K562 (cell line): ENCODE data around the gene NDRG4. TPM values are rescaled to one million over a fixed set of nuclear protein-coding genes. Genes with fewer than 3 reads are reported as not detected.

Experiments
- ADNP ChIP-seq: fragments of 200-800 bp; sonication (Bioruptor generic); IDR thresholded peaks from 2 replicates; pipeline ENCODE4 v1.6.1; 2016; ENCODE audit warnings: missing genetic modification characterization, missing compliant biosample characterization
- ASH1L ChIP-seq: fragments of 450-650 bp; IDR thresholded peaks from 2 replicates; pipeline ENCODE4 v1.6.1; 2018; ENCODE audit warnings: borderline replicate concordance, mild to moderate bottlenecking, low read depth; ENCODE audit not compliant: partially characterized antibody
- CBFA2T3 ChIP-seq: fragments of 450-650 bp; IDR thresholded peaks from 2 replicates; pipeline ENCODE4 v1.6.1; 2017
- CBX3 ChIP-seq, 2 experiments: IDR thresholded peaks; 1 replicate in 1 of 2; 2 replicates in 1 of 2; pipeline ENCODE4 v1.6.1; 2012; ENCODE audit warnings: inconsistent platforms in 2 of 2, low read length in 2 of 2, borderline replicate concordance in 1 of 2, control low read depth in 1 of 2
- FUS ChIP-seq: fragments of 200-400 bp; formaldehyde crosslinking; optimal IDR thresholded peaks from 2 replicates; pipeline ENCODE3; 2017; ENCODE audit warnings: low read depth, low read length
- HDAC2 ChIP-seq: fragments of 450-650 bp; IDR thresholded peaks from 2 replicates; pipeline ENCODE4 v1.6.1; 2016; ENCODE audit warnings: mild to moderate bottlenecking
- IFI16 ChIP-seq: fragments of 250-450 bp; sonication (Bioruptor Pico); IDR thresholded peaks from 2 replicates; pipeline ENCODE4 v2.1.2; 2022; ENCODE audit warnings: mild to moderate bottlenecking, inconsistent platforms
- KDM1A ChIP-seq, 2 experiments: fragments of 450-650 bp; IDR thresholded peaks; 2 replicates each; pipeline ENCODE4 v1.6.1; 2016; ENCODE audit warnings: mild to moderate bottlenecking in 2 of 2
- NCOA2 ChIP-seq, 2 experiments: fragments of 450-650 bp; IDR thresholded peaks; 2 replicates each; pipeline ENCODE4 v1.6.1; 2018; ENCODE audit warnings: mild to moderate bottlenecking in 2 of 2, moderate library complexity in 1 of 2; ENCODE audit not compliant: partially characterized antibody in 2 of 2
- NFE2 ChIP-seq: IDR thresholded peaks from 2 replicates; pipeline ENCODE4 v1.6.1; 2014; ENCODE audit warnings: antibody characterized with exemption, low read depth
- POLR2A ChIP-seq: fragments of 450-650 bp; conservative IDR thresholded peaks from 2 replicates; pipeline ENCODE4 v1.6.1; 2016
- RFX1 ChIP-seq: fragments of 450-650 bp; IDR thresholded peaks from 2 replicates; pipeline ENCODE4 v1.6.1; 2016; ENCODE audit warnings: mild to moderate bottlenecking, moderate library complexity
- RUNX1 ChIP-seq: sonication (generic); IDR thresholded peaks from 2 replicates; pipeline ENCODE4 v1.6.1; 2016; ENCODE audit warnings: antibody characterized with exemption, low read depth
- TRIM24 ChIP-seq, 2 experiments: fragments of 450-650 bp; IDR thresholded peaks; 2 replicates each; pipeline ENCODE4 v1.6.1; 2016
- ZNF274 ChIP-seq: IDR thresholded peaks from 2 replicates; pipeline ENCODE4 v1.6.1; 2011; ENCODE audit warnings: low read depth, mild to moderate bottlenecking, low read length, moderate library complexity, borderline replicate concordance
- polyA plus RNA-seq, 8 experiments: library from polyadenylated mRNA; depleted of rRNA in 4 of 8; stranded (reverse) in 5 of 8; unstranded in 3 of 8; fragments of >200 nt; fragmentation: Nextera tagmentation in 2 of 8; fragmentation: Illumina TruSeq in 1 of 8; extraction: Ambion mirVana in 2 of 8; extraction: Trizol in 1 of 8; gene quantifications; 2 replicates each; pipeline versions ENCODE4 v1.2.1 to v1.2.3, GENCODE V29; 2011 to 2014; ENCODE audit warnings: inconsistent platforms in 1 of 8, missing spikeins in 1 of 8
- total RNA-seq, 7 experiments: library from RNA; depleted of rRNA in 6 of 7; stranded (reverse); fragments of >200 nt in 6 of 7; fragmentation: Illumina TruSeq in 2 of 7; extraction: Trizol in 2 of 7; gene quantifications; 2 replicates each; pipeline versions ENCODE4 v1.2.1 to v1.2.3, GENCODE V29; 2011 to 2021; ENCODE audit warnings: low replicate concordance in 1 of 7
- TF ChIP-seq, protein P1 (sequence below): fragments of 450-650 bp; IDR thresholded peaks from 2 replicates; pipeline ENCODE4 v1.6.1; 2016
- TF ChIP-seq, protein P2 (sequence below): fragments of 450-650 bp; formaldehyde crosslinking; conservative IDR thresholded peaks from 2 replicates; pipeline ENCODE4 v1.4.0; 2022; ENCODE audit warnings: mild to moderate bottlenecking, missing genetic modification characterization
- TF ChIP-seq, protein P3 (sequence below): sonication (generic); formaldehyde crosslinking; IDR thresholded peaks from 2 replicates; pipeline ENCODE4 v1.8.0; 2023; ENCODE audit warnings: mild to moderate bottlenecking, missing genetic modification reagents
- TF ChIP-seq, protein P4 (sequence below): fragments of 250-450 bp; sonication (Bioruptor Pico); IDR thresholded peaks from 2 replicates; pipeline ENCODE4 v1.8.0; 2022; ENCODE audit warnings: moderate library complexity, mild to moderate bottlenecking, inconsistent platforms

The NDRG4 gene
- total and polyA plus RNA-seq, 9 of the 15 experiments (the other 6 are each of a cell fraction or from before 2014, with no cell fraction given): 0.06 to 0.95 (median 0.28) TPM

DNA sequence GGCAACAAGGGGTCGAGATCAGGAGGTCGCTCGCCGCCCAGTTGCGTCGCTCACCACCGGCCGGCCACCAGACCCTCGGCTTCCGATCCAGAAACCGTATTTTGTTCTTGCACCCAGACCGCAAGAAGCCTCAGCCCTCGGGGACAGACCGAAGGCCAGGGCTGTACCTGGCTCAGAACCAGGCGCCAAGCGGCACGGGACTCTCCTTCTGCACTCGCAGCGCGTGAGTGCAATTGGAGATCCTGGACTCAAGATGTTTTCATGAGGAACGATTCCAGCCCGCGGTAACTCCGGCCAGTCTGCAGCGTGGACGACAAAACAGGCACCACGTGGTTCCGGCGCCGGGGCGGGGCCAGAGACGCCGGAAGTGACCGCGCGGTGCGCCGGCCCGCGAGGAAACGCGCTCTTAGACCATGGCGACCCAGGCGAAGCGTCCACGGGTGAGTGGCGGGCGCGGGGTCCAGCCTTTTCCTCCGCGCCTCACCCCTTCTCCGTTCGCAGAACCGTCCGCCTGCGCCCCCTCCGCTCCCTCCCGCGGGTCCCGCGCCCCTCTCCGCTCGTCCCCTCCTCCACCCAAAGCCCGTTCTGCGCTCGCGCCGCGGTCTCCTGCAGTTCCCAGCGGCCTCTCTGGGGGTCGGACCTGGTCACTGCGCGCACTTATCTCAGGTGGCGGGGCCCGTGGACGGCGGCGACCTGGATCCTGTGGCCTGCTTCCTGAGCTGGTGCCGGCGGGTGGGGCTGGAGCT lies 15.4 kb downstream of the NDRG4 start, which contains the start of gene SETD6 (continued):
- TF ChIP-seq, protein P1, sequence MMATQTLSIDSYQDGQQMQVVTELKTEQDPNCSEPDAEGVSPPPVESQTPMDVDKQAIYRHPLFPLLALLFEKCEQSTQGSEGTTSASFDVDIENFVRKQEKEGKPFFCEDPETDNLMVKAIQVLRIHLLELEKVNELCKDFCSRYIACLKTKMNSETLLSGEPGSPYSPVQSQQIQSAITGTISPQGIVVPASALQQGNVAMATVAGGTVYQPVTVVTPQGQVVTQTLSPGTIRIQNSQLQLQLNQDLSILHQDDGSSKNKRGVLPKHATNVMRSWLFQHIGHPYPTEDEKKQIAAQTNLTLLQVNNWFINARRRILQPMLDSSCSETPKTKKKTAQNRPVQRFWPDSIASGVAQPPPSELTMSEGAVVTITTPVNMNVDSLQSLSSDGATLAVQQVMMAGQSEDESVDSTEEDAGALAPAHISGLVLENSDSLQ: peak; percentile 69
- TF ChIP-seq CBFA2T3 (0 out of 2 replicates have a peak, but pooled peaks have one; percentile 7), ASH1L (no peak), ADNP (tag) (no peak), IFI16 (CRISPR knock-in tag) (no peak), NFE2 (no peak), FUS (peak; percentile 92), HDAC2 (peak; percentile 74; the same call in 1 of the 2 replicates), ZNF274 (no peak), KDM1A (IDR thresholded peaks at IDR 0.05) (no peak), POLR2A (peak; percentile 88), NCOA2 (IDR thresholded peaks at IDR 0.05; ENCODE audit: partially characterized antibody in 2 of 2) (no peak), RUNX1 (no peak), CBX3 (IDR thresholded peaks at IDR 0.05; ENCODE audit: borderline replicate concordance in 1 of 2, low read length in 2 of 2) (no peak), TRIM24 (IDR thresholded peaks at IDR 0.05) (peak in 1 of 2 experiments; percentile 51; a peak in 1 of 4 replicates), RFX1 (no peak)
- TF ChIP-seq, protein P2, sequence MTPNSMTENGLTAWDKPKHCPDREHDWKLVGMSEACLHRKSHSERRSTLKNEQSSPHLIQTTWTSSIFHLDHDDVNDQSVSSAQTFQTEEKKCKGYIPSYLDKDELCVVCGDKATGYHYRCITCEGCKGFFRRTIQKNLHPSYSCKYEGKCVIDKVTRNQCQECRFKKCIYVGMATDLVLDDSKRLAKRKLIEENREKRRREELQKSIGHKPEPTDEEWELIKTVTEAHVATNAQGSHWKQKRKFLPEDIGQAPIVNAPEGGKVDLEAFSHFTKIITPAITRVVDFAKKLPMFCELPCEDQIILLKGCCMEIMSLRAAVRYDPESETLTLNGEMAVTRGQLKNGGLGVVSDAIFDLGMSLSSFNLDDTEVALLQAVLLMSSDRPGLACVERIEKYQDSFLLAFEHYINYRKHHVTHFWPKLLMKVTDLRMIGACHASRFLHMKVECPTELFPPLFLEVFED: no peak
- TF ChIP-seq, protein P3, sequence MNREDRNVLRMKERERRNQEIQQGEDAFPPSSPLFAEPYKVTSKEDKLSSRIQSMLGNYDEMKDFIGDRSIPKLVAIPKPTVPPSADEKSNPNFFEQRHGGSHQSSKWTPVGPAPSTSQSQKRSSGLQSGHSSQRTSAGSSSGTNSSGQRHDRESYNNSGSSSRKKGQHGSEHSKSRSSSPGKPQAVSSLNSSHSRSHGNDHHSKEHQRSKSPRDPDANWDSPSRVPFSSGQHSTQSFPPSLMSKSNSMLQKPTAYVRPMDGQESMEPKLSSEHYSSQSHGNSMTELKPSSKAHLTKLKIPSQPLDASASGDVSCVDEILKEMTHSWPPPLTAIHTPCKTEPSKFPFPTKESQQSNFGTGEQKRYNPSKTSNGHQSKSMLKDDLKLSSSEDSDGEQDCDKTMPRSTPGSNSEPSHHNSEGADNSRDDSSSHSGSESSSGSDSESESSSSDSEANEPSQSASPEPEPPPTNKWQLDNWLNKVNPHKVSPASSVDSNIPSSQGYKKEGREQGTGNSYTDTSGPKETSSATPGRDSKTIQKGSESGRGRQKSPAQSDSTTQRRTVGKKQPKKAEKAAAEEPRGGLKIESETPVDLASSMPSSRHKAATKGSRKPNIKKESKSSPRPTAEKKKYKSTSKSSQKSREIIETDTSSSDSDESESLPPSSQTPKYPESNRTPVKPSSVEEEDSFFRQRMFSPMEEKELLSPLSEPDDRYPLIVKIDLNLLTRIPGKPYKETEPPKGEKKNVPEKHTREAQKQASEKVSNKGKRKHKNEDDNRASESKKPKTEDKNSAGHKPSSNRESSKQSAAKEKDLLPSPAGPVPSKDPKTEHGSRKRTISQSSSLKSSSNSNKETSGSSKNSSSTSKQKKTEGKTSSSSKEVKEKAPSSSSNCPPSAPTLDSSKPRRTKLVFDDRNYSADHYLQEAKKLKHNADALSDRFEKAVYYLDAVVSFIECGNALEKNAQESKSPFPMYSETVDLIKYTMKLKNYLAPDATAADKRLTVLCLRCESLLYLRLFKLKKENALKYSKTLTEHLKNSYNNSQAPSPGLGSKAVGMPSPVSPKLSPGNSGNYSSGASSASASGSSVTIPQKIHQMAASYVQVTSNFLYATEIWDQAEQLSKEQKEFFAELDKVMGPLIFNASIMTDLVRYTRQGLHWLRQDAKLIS (CRISPR knock-in tag): peak; percentile 71; the same call in 1 of the 2 replicates
- TF ChIP-seq, protein P4, sequence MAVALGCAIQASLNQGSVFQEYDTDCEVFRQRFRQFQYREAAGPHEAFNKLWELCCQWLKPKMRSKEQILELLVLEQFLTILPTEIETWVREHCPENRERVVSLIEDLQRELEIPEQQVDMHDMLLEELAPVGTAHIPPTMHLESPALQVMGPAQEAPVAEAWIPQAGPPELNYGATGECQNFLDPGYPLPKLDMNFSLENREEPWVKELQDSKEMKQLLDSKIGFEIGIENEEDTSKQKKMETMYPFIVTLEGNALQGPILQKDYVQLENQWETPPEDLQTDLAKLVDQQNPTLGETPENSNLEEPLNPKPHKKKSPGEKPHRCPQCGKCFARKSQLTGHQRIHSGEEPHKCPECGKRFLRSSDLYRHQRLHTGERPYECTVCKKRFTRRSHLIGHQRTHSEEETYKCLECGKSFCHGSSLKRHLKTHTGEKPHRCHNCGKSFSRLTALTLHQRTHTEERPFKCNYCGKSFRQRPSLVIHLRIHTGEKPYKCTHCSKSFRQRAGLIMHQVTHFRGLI (CRISPR knock-in tag): no peak
